ENCODE measurements around the gene EIF1AD. TPM values are rescaled to one million over a fixed set of nuclear protein-coding genes. Genes with fewer than 3 reads are reported as not detected.
A peak's percentile ranks its signal among the peaks of the same experiment; 100 is the strongest.

Gene EIF1AD
- total and polyA plus RNA-seq, 2 experiments from 2014 or later = 16.1 to 32.1 TPM

GRCh38 chr11:65958291-65958690 lies 43.7 kb downstream of the EIF1AD start:
- peaks cover 11% of the 10 kb centered on the region for H4K20me1 ChIP-seq (replicated peaks; ENCODE audit: insufficient read depth)
- no peaks in the 10 kb centered on the region for H3K27me3 ChIP-seq (ENCODE audit: insufficient read depth)
- ATAC-seq (no peak), DNase-seq (ENCODE audit: low spot score) (no peak)
- Mint-ChIP-seq H3K36me3 (ENCODE audit: low read depth) (peaks cover 8% of the 10 kb centered on the region; the same call in 1 of the 3 replicates), H3K27ac (no peak overlapping the region), H3K9me3 (peaks cover 2% of the 10 kb centered on the region; the same call in 1 of the 3 replicates), H3K4me1 (peaks cover 17% of the 10 kb centered on the region), H3K27me3 (ENCODE audit: insufficient read depth, low read depth, poor library complexity) (peaks cover 14% of the 10 kb centered on the region), H3K4me3 (no peak overlapping the region)
- no peaks in the 10 kb centered on the region for H3K9me2 ChIP-seq (ENCODE audit: insufficient read depth)
- H3K36me3 ChIP-seq (ENCODE audit: insufficient read depth) = no peaks in the 10 kb centered on the region
- no peak overlapping the region for H3K4me3 ChIP-seq
- 0 out of 2 replicates have a peak, but pooled peaks cover 3% of the 10 kb centered on the region for H3F3A ChIP-seq (replicated peaks; ENCODE audit: low read depth)
- 0 out of 2 replicates have a peak overlapping the region, but pooled peaks have one; percentile 26 for H3K4me2 ChIP-seq
- no peak overlapping the region for H2AFZ ChIP-seq
- peaks cover 13% of the 10 kb centered on the region for H3K79me2 ChIP-seq (replicated peaks; ENCODE audit: insufficient read depth)
- H3K27ac ChIP-seq (ENCODE audit: low read depth) = no peak overlapping the region
- peaks cover 8% of the 10 kb centered on the region for H3K4me1 ChIP-seq (ENCODE audit: insufficient read depth)
- no peak for TF ChIP-seq ETS1 (IDR thresholded peaks at IDR 0.05)
- TF ChIP-seq POLR2AphosphoS5 (IDR thresholded peaks at IDR 0.05; ENCODE audit: low read depth) = no peak
- TF ChIP-seq JUNB (IDR thresholded peaks at IDR 0.05; ENCODE audit: unreplicated experiment) = no peak
- no peak for TF ChIP-seq ZNF462 (CRISPR knock-in tag; IDR thresholded peaks at IDR 0.05)
- no peak for TF ChIP-seq REST (IDR thresholded peaks at IDR 0.05; ENCODE audit: unreplicated experiment)
- no peak for TF ChIP-seq EZH2phosphoT487 (IDR thresholded peaks at IDR 0.05; ENCODE audit: unreplicated experiment)
- TF ChIP-seq CREB1 (CRISPR knock-in tag; IDR thresholded peaks at IDR 0.05; ENCODE audit: low read depth) = no peak
- TF ChIP-seq ZNF331 (CRISPR knock-in tag; IDR thresholded peaks at IDR 0.05; ENCODE audit: low read depth) = no peak
- no peak for TF ChIP-seq CTCF (conservative IDR thresholded peaks at IDR 0.05; ENCODE audit: low read depth in 2 of 2)
- no peak for TF ChIP-seq EZH2 (IDR thresholded peaks at IDR 0.05; ENCODE audit: low read depth, unreplicated experiment)
- no peak for TF ChIP-seq NANOG (IDR thresholded peaks at IDR 0.05; ENCODE audit: borderline replicate concordance)
- no peak for TF ChIP-seq STAT1 (IDR thresholded peaks at IDR 0.05; ENCODE audit: unreplicated experiment)
- no peak for TF ChIP-seq ZNF114 (CRISPR knock-in tag; IDR thresholded peaks at IDR 0.05)
